ENCODE results near the gene BHLHA9. TPM values are rescaled to one million over a fixed set of nuclear protein-coding genes. Genes with fewer than 3 reads are reported as not detected.

The BHLHA9 gene
- total and polyA plus RNA-seq, 9 of the 15 experiments (the other 6 are each of a cell fraction or from before 2014, with no cell fraction given) = not detected

DNA sequence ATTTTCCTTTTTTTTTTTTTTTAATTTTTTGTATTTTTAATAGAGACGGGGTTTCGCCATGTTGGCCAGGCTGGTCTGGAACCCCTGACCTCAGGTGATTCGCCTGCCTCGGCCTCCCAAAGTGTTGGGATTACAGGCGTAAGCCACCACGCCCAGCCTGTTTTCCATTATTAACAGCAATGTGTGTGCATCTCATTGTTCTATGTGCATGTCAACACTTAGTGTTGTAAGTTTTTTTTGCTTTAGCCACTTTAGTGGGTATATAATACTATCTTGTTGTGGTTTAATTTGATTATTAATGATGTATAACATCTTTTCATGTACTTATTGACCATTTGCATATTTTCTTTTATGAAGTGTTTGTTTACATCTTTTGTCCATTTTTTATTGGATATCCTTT, 32.8 kb upstream of the BHLHA9 start:
- H3K4me3 ChIP-seq = no peak overlapping the region
- ChIA-PET POLR2A (no interaction called here), CTCF (ENCODE audit: low intra/inter-chr PET ratio) (no interaction called here)
- no peaks in the 10 kb centered on the region for H3K9me3 ChIP-seq (replicated peaks; ENCODE audit: control insufficient read depth, insufficient read depth, low read depth, low read length)
- no peak for FAIRE-seq
- H3K9ac ChIP-seq (ENCODE audit: insufficient read depth in 1 of 2, low read depth in 2 of 2, low read length in 2 of 2) = no peak overlapping the region
- H3K27me3 ChIP-seq (ENCODE audit: control insufficient read depth in 2 of 2, insufficient read depth in 2 of 2, low read length in 2 of 2) = peaks cover 0 to 6% of the 10 kb centered on the region in 2 experiments; a peak in 2 of 5 replicates
- in situ Hi-C loops (cut with MboI) = no loop called here
- no peak for ATAC-seq
- intact Hi-C loops (cut with micrococcal nuclease) = no loop called here
- no peak overlapping the region for H3K4me2 ChIP-seq (ENCODE audit: insufficient read depth, low read length)
- no peaks in the 10 kb centered on the region for H3K36me3 ChIP-seq (ENCODE audit: control insufficient read depth, insufficient read depth, low read length)
- H2AFZ ChIP-seq (ENCODE audit: low read depth, low read length) = no peak overlapping the region
- DNase-seq (ENCODE audit: extremely low read depth in 1 of 4, low spot score in 3 of 4) = no peak
- TF ChIP-seq SRSF1 (IDR thresholded peaks at IDR 0.05; ENCODE audit: low read depth, low read length) (no peak), PHF8 (IDR thresholded peaks at IDR 0.05; ENCODE audit: borderline replicate concordance, low read length) (no peak), NFE2 (IDR thresholded peaks at IDR 0.05; ENCODE audit: low read depth) (no peak), KLF16 (IDR thresholded peaks at IDR 0.05) (no peak), ZNF12 (CRISPR knock-in tag; IDR thresholded peaks at IDR 0.05) (no peak), NCOA1 (IDR thresholded peaks at IDR 0.05; ENCODE audit: low read depth) (no peak)
- no peaks in the 10 kb centered on the region for H4K20me1 ChIP-seq (replicated peaks; ENCODE audit: control insufficient read depth, insufficient read depth, low read length)
- no peak overlapping the region for H3K27ac ChIP-seq (ENCODE audit: extremely low read depth, low read depth, low read length)
- no peaks in the 10 kb centered on the region for H3K79me2 ChIP-seq (ENCODE audit: control insufficient read depth, insufficient read depth, low read length)
- H3K9me1 ChIP-seq (ENCODE audit: control insufficient read depth, insufficient read depth, low read length) = no peaks in the 10 kb centered on the region
- 4% methylated on average over 3 of the region's 6 CpGs for WGBS (ENCODE audit: insufficient coverage, low coverage, missing lambda C conversion rate)
- no peaks in the 10 kb centered on the region; a peak in 1 of 5 replicates for H3K4me1 ChIP-seq (replicated peaks in 1 of 2; ENCODE audit: control insufficient read depth in 2 of 2, insufficient read depth in 2 of 2, low read length in 2 of 2)
- no TSS peak for BruUV-seq (replicated peaks)

DNA sequence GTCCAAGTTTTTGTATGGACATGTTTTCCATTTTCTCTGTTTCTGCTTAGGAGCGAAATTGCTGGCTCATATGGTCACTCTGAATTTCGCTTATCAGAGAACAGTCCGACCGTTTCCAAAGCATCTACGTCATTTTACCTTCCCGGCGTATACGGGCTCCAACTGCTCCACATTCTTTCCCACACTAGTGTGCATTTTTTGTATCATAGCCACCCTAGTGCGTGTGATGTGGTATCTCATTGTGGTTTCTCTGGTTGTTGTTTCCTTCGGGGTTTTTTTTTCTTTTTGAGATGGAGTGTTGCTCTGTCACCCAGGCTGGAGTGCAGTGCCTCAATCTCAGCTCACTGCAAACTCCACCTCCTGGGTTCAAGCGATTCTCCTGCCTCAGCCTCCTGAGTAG, 31.0 kb upstream of the BHLHA9 start:
- Histone ChIP-seq H3K9me3 (replicated peaks; ENCODE audit: control insufficient read depth, insufficient read depth, low read depth, low read length) (no peaks in the 10 kb centered on the region), H3K4me3 (no peak overlapping the region), H3K9ac (ENCODE audit: insufficient read depth in 1 of 2, low read depth in 2 of 2, low read length in 2 of 2) (no peak overlapping the region), H2AFZ (ENCODE audit: low read depth, low read length) (no peak overlapping the region), H3K79me2 (ENCODE audit: control insufficient read depth, insufficient read depth, low read length) (no peaks in the 10 kb centered on the region), H3K9me1 (ENCODE audit: control insufficient read depth, insufficient read depth, low read length) (no peaks in the 10 kb centered on the region), H3K4me1 (replicated peaks in 1 of 2; ENCODE audit: control insufficient read depth in 2 of 2, insufficient read depth in 2 of 2, low read length in 2 of 2) (no peaks in the 10 kb centered on the region; a peak in 1 of 5 replicates), H3K27ac (ENCODE audit: extremely low read depth, low read depth, low read length) (no peak overlapping the region), H3K36me3 (ENCODE audit: control insufficient read depth, insufficient read depth, low read length) (no peaks in the 10 kb centered on the region), H4K20me1 (replicated peaks; ENCODE audit: control insufficient read depth, insufficient read depth, low read length) (no peaks in the 10 kb centered on the region), H3K4me2 (ENCODE audit: insufficient read depth, low read length) (no peak overlapping the region), H3K27me3 (ENCODE audit: control insufficient read depth in 2 of 2, insufficient read depth in 2 of 2, low read length in 2 of 2) (0 out of 5 replicates have a peak, but pooled peaks cover 0 to 4% of the 10 kb centered on the region in 2 experiments)
- WGBS (ENCODE audit: insufficient coverage, low coverage, missing lambda C conversion rate) = 2% methylated on average over 11 of the region's 11 CpGs
- no peak for FAIRE-seq
- in situ Hi-C loops (cut with MboI) = no loop called here
- CTCF ChIA-PET (ENCODE audit: low intra/inter-chr PET ratio) = no interaction called here
- intact Hi-C loops (cut with micrococcal nuclease) = no loop called here
- BruUV-seq (replicated peaks) = no TSS peak
- DNase-seq (ENCODE audit: extremely low read depth in 1 of 4, low spot score in 3 of 4) = no peak
- POLR2A ChIA-PET = no interaction called here
- no peak for ATAC-seq
- TF ChIP-seq HOXB6 (CRISPR knock-in tag; IDR thresholded peaks at IDR 0.05; ENCODE audit: borderline replicate concordance) (no peak), LARP7 (IDR thresholded peaks at IDR 0.05) (no peak), CBX8 (IDR thresholded peaks at IDR 0.05; ENCODE audit: borderline replicate concordance, extremely low read depth, low read depth, low read length, poor library complexity, severe bottlenecking) (no peak), ZNF239 (CRISPR knock-in tag; IDR thresholded peaks at IDR 0.05) (no peak), TRIM24 (IDR thresholded peaks at IDR 0.05) (no peak), MXI1 (IDR thresholded peaks at IDR 0.05; ENCODE audit: low read depth, low read length) (no peak), SNIP1 (IDR thresholded peaks at IDR 0.05; ENCODE audit: low read depth) (no peak), ELF1 (tag; IDR thresholded peaks at IDR 0.05) (no peak), EP400 (IDR thresholded peaks at IDR 0.05) (no peak), IRF2 (CRISPR knock-in tag; IDR thresholded peaks at IDR 0.05) (no peak), GATAD2B (IDR thresholded peaks at IDR 0.05; ENCODE audit: borderline replicate concordance) (no peak), SP1 (CRISPR knock-in tag; IDR thresholded peaks at IDR 0.05) (no peak), ZNF778 (CRISPR knock-in tag; IDR thresholded peaks at IDR 0.05) (no peak)
- TF ChIP-seq, protein P1, sequence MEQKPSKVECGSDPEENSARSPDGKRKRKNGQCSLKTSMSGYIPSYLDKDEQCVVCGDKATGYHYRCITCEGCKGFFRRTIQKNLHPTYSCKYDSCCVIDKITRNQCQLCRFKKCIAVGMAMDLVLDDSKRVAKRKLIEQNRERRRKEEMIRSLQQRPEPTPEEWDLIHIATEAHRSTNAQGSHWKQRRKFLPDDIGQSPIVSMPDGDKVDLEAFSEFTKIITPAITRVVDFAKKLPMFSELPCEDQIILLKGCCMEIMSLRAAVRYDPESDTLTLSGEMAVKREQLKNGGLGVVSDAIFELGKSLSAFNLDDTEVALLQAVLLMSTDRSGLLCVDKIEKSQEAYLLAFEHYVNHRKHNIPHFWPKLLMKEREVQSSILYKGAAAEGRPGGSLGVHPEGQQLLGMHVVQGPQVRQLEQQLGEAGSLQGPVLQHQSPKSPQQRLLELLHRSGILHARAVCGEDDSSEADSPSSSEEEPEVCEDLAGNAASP (IDR thresholded peaks at IDR 0.05) = no peak

All from K562 (cell line).